ENCODE measurements around the gene TRIM54. TPM values are rescaled to one million over a fixed set of nuclear protein-coding genes. Genes with fewer than 3 reads are reported as not detected.

TRIM54 gene
- total and polyA plus RNA-seq, 2 experiments from 2014 or later: not detected

GRCh38 chr2:27356382-27357181 lies 74.4 kb downstream of the TRIM54 start, which contains the start of gene GTF3C2:
GTF3C2 (minus strand) TSS chr2:27356764; CDS start chr2:27343554, 13,210 bp downstream.
- Histone ChIP-seq H3K36me3 (replicated peaks; ENCODE audit: insufficient read depth, low read depth) (no peaks in the 10 kb centered on the region), H3K79me2 (peaks cover 73% of the 10 kb centered on the region), H3K4me3 (peak within 1 kb of the TSS; percentile 81), H3K27me3 (no peaks in the 10 kb centered on the region), H3K9me2 (replicated peaks; ENCODE audit: insufficient read depth) (no peaks in the 10 kb centered on the region), H3K27ac (peak within 1 kb of the TSS; percentile 98), H3K4me1 (ENCODE audit: insufficient read depth) (peaks cover 25% of the 10 kb centered on the region), H3K9me3 (ENCODE audit: low read depth) (no peaks in the 10 kb centered on the region), H2AFZ (peak within 1 kb of the TSS; percentile 23), H3K4me2 (peak within 1 kb of the TSS; percentile 87), H4K20me1 (ENCODE audit: insufficient read depth, poor library complexity, severe bottlenecking) (no peaks in the 10 kb centered on the region)
- DNase-seq (ENCODE audit: low spot score): peak; percentile 97
- under 1% methylated on average over 67 of the region's 67 CpGs for WGBS (ENCODE audit: low lambda C conversion rate, missing lambda C conversion rate)
- TF ChIP-seq CTCF (IDR thresholded peaks at IDR 0.05; ENCODE audit: poor library complexity) (no peak), EZH2phosphoT487 (IDR thresholded peaks at IDR 0.05; ENCODE audit: low read depth, severe bottlenecking, unreplicated experiment) (no peak), EZH2 (IDR thresholded peaks at IDR 0.05; ENCODE audit: borderline replicate concordance) (no peak)

Other genes starting within 250 kb of the TRIM54 start
- 40.2 and 50.4 TPM in 2 replicates for gene TMEM214, start 249.5 kb upstream of the TRIM54 start, total RNA-seq
- 75.9 and 100 TPM in 2 replicates for gene TMEM214, start 249.5 kb upstream of the TRIM54 start, polyA plus RNA-seq
- 12.9 and 13.8 TPM in 2 replicates for gene AGBL5, start 230.8 kb upstream of the TRIM54 start, total RNA-seq
- 20.2 and 24.9 TPM in 2 replicates for gene AGBL5, start 230.8 kb upstream of the TRIM54 start, polyA plus RNA-seq
- 364 and 380 TPM in 2 replicates for gene OST4, start 210.8 kb upstream of the TRIM54 start, total RNA-seq
- gene OST4, start 210.8 kb upstream of the TRIM54 start, polyA plus RNA-seq: 839 and 872 TPM in 2 replicates
- 59.6 and 80.8 TPM in 2 replicates for gene EMILIN1, start 203.8 kb upstream of the TRIM54 start, total RNA-seq
- 109 and 128 TPM in 2 replicates for gene EMILIN1, start 203.8 kb upstream of the TRIM54 start, polyA plus RNA-seq
- gene KHK, start 195.7 kb upstream of the TRIM54 start, total RNA-seq: 26.1 and 28.7 TPM in 2 replicates
- 57.7 and 73.1 TPM in 2 replicates for gene KHK, start 195.7 kb upstream of the TRIM54 start, polyA plus RNA-seq
- gene CGREF1, start 163.3 kb upstream of the TRIM54 start, total RNA-seq: 0.28 and 2.5 TPM in 2 replicates
- gene CGREF1, start 163.3 kb upstream of the TRIM54 start, polyA plus RNA-seq: 1.8 and 2.2 TPM in 2 replicates
- gene ABHD1, start 158.6 kb upstream of the TRIM54 start, total RNA-seq: 0.03 TPM in 1 of 2 replicates, not detected in the other
- 0.58 and 1.1 TPM in 2 replicates for gene ABHD1, start 158.6 kb upstream of the TRIM54 start, polyA plus RNA-seq
- gene PREB, start 147.8 kb upstream of the TRIM54 start, total RNA-seq: 69.2 and 69.6 TPM in 2 replicates
- 71.7 and 90.3 TPM in 2 replicates for gene PREB, start 147.8 kb upstream of the TRIM54 start, polyA plus RNA-seq
- not detected in 2 replicates for gene PRR30, start 143.0 kb upstream of the TRIM54 start, total RNA-seq
- gene PRR30, start 143.0 kb upstream of the TRIM54 start, polyA plus RNA-seq: not detected in 2 replicates
- gene TCF23, start 133.4 kb upstream of the TRIM54 start, total RNA-seq: not detected in 2 replicates
- not detected in 2 replicates for gene TCF23, start 133.4 kb upstream of the TRIM54 start, polyA plus RNA-seq
- gene ATRAID, start 70.4 kb upstream of the TRIM54 start, total RNA-seq: 161 and 173 TPM in 2 replicates
- 259 and 281 TPM in 2 replicates for gene ATRAID, start 70.4 kb upstream of the TRIM54 start, polyA plus RNA-seq
- 65.8 and 72.3 TPM in 2 replicates for gene SLC5A6, start 70.2 kb upstream of the TRIM54 start, total RNA-seq
- 58.9 and 66.6 TPM in 2 replicates for gene SLC5A6, start 70.2 kb upstream of the TRIM54 start, polyA plus RNA-seq
- gene CAD, start 65.1 kb upstream of the TRIM54 start, total RNA-seq: 13.2 and 16.6 TPM in 2 replicates
- gene CAD, start 65.1 kb upstream of the TRIM54 start, polyA plus RNA-seq: 20.7 TPM in 2 replicates
- 0.20 TPM in 1 of 2 replicates, not detected in the other for gene SLC30A3, start 19.4 kb upstream of the TRIM54 start, total RNA-seq
- gene SLC30A3, start 19.4 kb upstream of the TRIM54 start, polyA plus RNA-seq: not detected in 2 replicates
- gene DNAJC5G, start 7.0 kb upstream of the TRIM54 start, total RNA-seq: not detected in 2 replicates
- not detected in 2 replicates for gene DNAJC5G, start 7.0 kb upstream of the TRIM54 start, polyA plus RNA-seq
- gene UCN, start 26.0 kb downstream of the TRIM54 start, total RNA-seq: 1.4 and 2.9 TPM in 2 replicates
- gene UCN, start 26.0 kb downstream of the TRIM54 start, polyA plus RNA-seq: 1.0 and 2.6 TPM in 2 replicates
- 71.4 and 96.8 TPM in 2 replicates for gene MPV17, start 40.7 kb downstream of the TRIM54 start, total RNA-seq
- gene MPV17, start 40.7 kb downstream of the TRIM54 start, polyA plus RNA-seq: 111 and 131 TPM in 2 replicates
- 51.3 and 53.3 TPM in 2 replicates for gene GTF3C2, start 74.3 kb downstream of the TRIM54 start, total RNA-seq
- 46.8 and 58.0 TPM in 2 replicates for gene GTF3C2, start 74.3 kb downstream of the TRIM54 start, polyA plus RNA-seq
- 28.0 and 28.7 TPM in 2 replicates for gene EIF2B4, start 87.9 kb downstream of the TRIM54 start, total RNA-seq
- gene EIF2B4, start 87.9 kb downstream of the TRIM54 start, polyA plus RNA-seq: 67.5 and 68.7 TPM in 2 replicates
- 81.8 and 88.7 TPM in 2 replicates for gene SNX17, start 88.2 kb downstream of the TRIM54 start, total RNA-seq
- 105 and 109 TPM in 2 replicates for gene SNX17, start 88.2 kb downstream of the TRIM54 start, polyA plus RNA-seq
- 16.0 and 20.6 TPM in 2 replicates for gene ZNF513, start 98.3 kb downstream of the TRIM54 start, total RNA-seq
- 26.1 and 36.4 TPM in 2 replicates for gene ZNF513, start 98.3 kb downstream of the TRIM54 start, polyA plus RNA-seq
- gene PPM1G, start 127.2 kb downstream of the TRIM54 start, total RNA-seq: 60.6 and 64.9 TPM in 2 replicates
- gene PPM1G, start 127.2 kb downstream of the TRIM54 start, polyA plus RNA-seq: 65.7 and 71.0 TPM in 2 replicates
- gene NRBP1, start 146.2 kb downstream of the TRIM54 start, total RNA-seq: 114 and 127 TPM in 2 replicates
- gene NRBP1, start 146.2 kb downstream of the TRIM54 start, polyA plus RNA-seq: 157 and 165 TPM in 2 replicates
- gene KRTCAP3, start 160.0 kb downstream of the TRIM54 start, total RNA-seq: 11.4 and 19.3 TPM in 2 replicates
- gene KRTCAP3, start 160.0 kb downstream of the TRIM54 start, polyA plus RNA-seq: 21.0 and 23.3 TPM in 2 replicates
- 12.2 and 13.0 TPM in 2 replicates for gene IFT172, start 207.3 kb downstream of the TRIM54 start, total RNA-seq
- 13.3 and 14.4 TPM in 2 replicates for gene IFT172, start 207.3 kb downstream of the TRIM54 start, polyA plus RNA-seq
- gene FNDC4, start 212.8 kb downstream of the TRIM54 start, total RNA-seq: 15.6 and 16.3 TPM in 2 replicates
- gene FNDC4, start 212.8 kb downstream of the TRIM54 start, polyA plus RNA-seq: 21.4 and 24.2 TPM in 2 replicates
- gene GCKR, start 214.4 kb downstream of the TRIM54 start, total RNA-seq: 7.2 and 7.4 TPM in 2 replicates
- gene GCKR, start 214.4 kb downstream of the TRIM54 start, polyA plus RNA-seq: 7.6 and 8.7 TPM in 2 replicates